GM21367 (cell line): ENCODE data around the gene MAPK14.

Experiments
- ATAC-seq: cut with Tn5 transposase; IDR thresholded peaks from one replicate; pipeline ENCODE4 v1.9.1; 2021; ENCODE audit not compliant: unreplicated experiment

The MAPK14 gene

DNA sequence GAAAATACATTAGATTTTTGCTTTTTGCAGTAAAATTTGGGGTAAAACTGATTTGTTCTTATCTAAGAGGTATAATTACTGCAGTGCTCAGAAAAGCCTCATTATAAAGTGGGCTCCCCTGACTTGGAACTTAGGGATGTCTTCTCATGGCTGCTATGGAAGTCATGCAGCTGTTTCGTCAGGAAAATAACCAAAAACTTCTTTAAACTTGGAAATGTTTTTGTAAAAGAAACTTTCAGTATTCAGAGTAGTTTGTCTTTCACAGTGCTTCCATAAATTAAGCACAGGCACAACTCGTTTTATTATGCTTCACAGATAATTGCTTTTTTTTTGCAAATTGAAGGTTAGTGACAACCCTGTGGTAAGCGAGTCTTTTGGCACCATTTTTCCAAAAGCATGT is 6.8 kb downstream of the MAPK14 start:
- no peak for ATAC-seq

DNA sequence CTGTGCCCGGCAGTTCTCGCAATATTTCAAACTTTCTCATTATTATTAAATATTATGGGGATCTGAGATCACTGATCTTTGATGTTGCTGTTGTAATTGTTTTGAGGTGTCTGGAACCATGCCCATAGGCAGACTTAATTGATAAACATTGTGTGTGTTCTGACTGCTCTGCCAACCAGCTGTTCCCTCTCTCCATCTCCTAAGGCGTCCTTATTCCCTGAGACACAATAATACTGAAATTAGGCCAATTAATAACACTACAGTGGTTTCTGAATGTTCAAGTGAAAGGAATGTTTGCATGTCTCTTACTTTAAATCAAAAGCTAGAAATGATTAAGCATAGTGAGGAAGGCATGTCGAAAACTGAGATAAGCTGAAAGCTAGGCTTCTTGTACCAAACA is 7.6 kb downstream of the MAPK14 start:
- ATAC-seq: no peak

DNA sequence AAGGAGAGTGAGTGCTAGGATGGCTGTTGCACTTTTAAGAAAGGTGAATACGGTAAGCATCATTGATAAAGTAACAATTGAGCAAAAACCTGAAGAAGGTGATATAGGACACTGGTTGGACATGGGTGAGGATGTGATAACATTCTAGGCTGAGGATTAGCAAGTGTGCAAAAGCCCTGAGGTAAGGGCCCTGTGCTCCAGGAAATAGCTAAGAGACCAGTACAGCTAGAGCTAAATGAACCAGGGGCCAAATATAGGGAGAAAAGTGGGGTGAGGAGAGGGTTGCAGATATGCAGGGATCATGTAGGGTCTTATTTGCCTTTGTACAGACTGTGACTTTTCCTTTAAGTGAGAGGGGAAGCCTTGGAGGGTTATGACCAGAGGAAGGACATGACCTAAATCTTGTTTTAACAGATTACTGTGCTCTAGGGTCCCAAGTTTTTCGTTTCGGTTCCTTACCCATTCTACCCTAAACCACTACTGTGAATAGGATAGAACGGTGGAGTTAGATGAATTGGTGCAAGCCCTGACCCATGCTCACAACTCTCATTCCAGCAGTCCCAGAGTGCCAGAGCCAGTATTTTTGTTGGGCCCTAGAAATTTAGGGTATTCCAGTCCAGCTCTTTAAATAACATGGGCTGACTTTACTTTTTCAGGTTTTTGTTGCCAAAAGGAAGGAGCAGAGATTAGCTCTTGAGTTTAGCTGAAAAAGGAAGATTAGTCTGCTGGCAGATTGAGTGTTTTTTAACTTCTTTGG is 10.7 kb downstream of the MAPK14 start:
- ATAC-seq: no peak

DNA sequence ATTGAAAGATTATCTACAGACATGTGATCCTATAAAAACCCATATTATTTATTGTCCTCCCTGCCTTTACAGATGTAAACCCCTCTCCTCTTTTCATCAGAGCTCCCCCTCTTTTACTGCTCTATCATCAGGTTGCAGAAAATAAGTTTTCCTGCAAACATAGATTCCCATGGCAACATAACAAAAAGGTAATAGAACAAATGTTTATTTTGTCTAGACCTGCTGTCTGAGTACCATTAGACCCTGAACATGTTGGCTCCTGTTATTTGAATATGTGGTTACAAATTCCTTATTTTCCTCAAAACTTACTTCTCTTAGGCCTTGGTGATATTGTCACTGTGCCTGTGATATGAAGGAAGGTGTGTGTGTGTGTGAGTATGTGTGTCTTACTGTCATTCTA is 11.5 kb downstream of the MAPK14 start:
- ATAC-seq: no peak

DNA sequence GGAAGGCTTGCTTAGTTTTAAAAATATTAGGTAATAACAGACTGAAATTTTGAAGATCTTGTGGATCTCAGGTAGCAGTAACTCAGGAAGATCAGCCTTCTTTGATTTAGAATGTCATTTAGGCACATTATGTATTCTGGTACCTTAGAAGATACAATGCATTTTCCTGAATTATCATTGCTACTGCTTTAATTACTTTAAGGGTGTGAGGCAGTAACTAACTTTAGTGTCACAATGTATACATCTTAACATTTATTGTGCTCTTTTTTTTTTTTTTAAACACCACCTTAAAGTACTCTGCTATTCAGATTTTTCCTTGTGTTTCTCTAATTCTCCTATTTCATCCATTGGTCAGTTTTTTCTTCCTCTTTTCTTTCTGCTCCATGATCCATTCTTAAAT is 13.3 kb downstream of the MAPK14 start:
- no peak for ATAC-seq

DNA sequence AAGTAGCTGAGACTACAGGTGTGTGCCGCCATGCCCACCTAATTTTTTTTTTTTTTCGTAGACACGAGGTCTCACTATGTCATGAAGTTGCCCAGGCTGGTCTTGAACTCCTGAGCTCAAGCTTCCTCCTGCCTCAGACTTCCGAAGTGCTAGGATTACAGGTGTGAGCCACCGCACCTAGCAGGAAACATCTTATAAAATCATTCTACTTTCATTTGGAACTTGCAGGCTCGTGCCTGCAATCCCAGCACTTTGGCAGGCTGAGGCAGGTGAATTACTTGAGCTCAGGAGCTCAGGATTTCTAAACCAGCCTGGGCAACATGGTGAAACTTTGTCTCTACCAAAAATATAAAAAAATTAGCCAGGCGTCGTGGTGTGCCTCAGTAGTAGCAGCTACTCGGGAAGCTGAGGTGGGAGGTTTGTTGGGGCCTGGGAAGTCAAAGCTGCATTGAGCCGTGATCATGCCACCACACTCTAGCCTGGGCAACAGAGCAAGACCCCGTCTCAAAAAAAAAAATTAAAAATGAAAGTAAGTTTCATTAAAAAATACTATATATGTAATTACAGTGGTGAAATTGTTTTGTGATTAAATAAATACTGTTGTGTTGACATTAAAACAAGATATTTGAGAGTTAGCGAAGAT is 15.1 kb downstream of the MAPK14 start:
- ATAC-seq: no peak

DNA sequence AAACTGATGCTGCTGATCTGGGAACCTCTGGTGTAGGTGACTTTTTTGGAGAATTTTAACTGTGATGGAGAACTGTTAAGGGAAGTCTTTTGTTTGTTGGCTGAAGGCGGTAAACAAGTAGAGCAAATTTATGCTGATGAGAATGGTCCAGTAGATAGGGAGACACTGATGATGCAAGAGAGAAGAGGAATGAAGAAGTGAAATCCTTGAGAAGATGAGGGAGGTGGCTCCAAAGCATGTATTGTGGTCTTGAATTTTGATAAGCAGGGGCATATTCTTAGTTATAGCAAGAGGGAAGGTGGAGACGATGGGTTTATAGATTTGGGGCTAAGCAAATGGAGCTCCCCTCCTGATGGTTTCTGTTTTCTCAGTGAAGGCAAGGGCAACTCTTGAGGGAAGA is 22.0 kb downstream of the MAPK14 start:
- no peak for ATAC-seq

DNA sequence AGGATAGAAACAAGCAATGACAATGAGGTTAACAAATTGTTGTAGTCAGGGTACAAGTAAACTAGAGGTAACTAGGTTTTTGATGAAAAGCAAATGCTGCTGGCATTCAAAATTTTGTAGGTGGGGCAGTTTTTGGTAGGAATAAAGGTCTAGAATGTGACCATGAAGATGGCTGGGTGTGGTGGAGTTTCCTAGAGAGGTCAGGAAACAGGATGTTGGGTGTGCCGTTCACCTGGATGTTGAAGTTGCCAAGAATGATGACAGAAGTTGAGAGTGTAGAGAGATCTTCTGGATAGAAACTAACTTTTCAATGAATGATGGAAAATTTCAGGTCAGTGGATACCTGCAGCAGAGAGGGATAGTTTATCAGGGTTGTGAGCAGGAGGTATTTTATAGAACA is 22.7 kb downstream of the MAPK14 start:
- ATAC-seq: no peak

DNA sequence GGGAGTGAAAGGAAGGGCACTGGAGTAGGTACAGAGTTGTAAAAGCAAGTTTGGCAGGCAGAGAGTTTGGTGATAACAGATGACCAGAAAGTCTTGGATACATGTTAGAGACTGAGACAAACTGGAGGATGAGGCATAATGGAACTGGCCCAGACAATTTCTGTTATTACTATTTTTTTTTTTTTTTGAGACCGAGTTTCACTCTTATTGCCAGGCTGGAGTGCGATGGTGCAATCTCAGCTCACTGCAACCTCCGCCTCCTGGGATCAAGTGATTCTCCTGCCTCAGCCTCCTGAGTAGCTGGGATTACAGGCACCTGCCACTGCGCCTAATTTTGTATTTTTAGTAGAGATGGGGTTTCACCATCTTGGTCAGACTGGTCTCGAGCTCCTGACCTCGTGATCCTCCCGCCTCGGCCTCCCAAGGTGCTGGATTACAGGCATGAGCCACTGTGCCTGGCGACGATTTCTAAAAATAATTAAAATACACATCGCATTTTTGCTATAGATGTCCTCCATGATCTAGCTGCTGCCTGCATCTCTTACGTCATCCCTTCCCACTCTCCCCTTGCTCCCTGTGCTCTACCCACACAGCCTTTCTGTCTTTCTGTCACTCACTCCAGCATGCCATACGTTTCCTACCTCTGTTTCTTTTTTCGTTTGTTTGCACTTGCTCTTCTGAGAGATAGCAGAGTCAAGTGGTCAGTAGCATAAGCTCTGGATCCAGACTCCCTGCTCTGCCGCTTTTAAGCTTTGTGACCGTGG is 23.5 kb downstream of the MAPK14 start:
- ATAC-seq: no peak

DNA sequence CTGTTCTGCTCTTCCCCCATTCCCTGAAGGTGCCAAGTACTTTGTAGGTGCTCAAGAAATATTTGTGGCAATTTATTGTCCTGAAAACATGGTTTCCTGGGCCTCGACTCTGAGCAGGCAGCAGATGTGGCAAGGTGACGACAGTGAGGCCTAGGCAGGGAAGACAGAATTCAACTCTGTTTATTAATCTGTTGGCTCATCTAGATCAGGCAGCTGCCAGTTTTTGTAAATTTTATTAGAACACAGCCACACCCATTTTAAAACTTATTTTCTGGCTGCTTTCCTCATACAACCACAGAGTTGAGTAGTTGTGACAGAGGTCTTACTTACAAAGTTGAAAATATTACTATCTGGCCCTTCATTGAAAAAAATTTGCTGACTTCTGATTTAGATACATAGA is 24.5 kb downstream of the MAPK14 start:
- no peak for ATAC-seq

DNA sequence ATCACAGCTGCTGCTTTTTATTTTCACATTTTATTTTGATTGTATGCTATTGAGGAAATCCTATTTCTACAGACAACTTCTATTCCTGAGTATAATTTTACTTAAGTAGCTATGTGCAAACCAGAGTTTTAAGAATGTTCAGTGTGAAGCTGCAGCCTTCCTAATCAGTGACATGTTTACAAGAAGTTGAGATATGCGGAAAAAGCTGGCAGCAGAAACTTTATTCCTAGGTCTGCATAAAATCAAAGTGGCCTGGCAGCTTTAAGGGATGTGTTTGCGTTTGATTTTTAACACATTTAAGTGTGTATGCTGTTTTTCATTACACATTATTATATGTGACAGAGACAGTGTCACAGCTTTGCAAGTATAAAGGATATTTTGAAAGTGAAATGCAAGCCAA is 26.3 kb downstream of the MAPK14 start:
- no peak for ATAC-seq

DNA sequence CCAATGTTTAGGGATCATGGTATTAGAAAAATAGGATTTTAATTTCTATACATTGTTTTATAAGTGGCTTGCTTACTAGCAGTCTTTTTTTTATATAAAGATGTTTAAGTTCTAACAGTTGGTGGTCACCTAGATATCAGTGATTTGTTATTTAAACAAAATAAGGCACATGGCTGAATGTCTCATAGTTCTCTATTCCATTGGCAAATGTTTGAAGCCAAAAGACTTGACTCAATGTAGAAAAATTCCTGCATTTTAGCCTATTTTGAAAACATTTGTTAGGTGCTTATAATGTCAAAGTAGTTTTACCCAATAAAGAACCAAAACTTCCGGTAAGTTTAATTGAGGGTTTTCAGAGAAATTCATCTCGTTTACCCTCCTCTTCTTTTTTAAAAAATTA is 26.8 kb downstream of the MAPK14 start:
- no peak for ATAC-seq

DNA sequence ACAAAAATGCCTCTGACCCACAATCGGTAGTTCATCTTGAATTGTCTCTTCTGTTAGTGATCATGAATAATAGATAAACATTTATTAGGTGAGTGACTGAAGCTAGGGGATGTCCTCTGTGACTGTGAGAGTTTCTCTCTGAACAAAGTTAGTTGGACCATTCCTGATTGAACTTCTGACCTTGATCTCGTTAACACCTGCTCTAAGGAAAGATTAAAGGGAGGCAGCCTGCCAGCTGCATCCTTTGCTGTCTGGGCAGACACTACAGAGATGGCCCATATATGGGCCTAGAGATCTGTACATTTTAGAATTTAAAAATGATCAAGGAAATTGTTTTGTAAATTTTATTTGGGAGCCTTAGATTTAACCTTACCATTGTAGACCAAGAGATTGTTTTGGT is 27.3 kb downstream of the MAPK14 start:
- ATAC-seq: no peak

DNA sequence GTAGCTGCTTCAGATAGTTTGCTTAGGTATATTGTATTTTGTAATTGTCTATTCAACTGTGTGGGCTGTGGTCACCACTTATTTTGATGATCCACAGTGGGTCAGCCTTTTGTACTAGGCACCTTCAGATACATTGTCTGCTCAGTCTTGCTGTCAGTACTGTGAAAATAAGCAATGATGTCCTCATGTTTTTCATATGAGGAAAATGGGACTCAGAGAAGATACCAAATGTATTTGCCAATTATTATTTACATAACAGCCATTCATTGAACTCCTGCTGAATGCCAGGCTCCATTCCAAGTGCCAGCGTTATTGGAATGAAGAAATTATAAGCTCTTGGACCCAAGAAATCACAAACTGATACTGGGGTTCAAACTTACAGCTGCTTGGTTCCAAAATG is 28.6 kb downstream of the MAPK14 start:
- no peak for ATAC-seq

DNA sequence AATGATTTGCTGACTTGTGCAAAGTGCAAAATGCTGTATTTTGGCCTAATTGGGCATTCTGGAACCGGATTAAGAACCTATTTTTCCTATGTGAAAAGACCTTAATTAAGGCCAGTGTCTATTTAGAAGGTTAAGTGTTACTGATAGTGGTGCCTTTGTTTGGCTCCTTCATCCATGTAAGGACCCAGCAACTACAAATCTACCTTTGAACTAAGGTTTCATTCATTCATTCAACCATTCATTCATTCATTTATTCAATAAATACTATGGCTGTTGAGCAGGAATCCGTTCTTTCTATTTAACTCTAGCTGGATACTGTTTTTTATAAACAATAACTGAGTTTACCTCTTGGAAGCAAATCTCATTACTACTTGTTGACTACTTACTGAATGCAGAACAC is 33.6 kb downstream of the MAPK14 start:
- ATAC-seq: no peak

DNA sequence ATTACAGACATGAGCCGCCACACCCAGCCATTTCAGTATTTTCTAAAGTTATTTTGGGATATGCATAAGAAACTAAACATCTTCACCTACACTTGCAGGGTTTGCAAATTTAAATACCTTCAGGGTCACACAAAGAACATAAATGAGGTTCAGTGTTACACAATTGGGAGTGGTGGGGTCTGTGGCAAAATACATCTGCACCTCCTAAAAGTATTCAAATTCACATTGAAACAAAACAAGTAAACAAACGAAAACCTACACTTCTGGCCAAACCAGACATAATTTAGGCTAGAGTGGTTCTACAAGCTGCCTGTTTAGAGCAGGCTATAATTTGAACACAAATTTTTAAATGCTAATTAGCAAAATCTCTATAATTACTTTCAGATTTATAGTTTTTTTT is 34.6 kb downstream of the MAPK14 start:
- ATAC-seq: no peak

DNA sequence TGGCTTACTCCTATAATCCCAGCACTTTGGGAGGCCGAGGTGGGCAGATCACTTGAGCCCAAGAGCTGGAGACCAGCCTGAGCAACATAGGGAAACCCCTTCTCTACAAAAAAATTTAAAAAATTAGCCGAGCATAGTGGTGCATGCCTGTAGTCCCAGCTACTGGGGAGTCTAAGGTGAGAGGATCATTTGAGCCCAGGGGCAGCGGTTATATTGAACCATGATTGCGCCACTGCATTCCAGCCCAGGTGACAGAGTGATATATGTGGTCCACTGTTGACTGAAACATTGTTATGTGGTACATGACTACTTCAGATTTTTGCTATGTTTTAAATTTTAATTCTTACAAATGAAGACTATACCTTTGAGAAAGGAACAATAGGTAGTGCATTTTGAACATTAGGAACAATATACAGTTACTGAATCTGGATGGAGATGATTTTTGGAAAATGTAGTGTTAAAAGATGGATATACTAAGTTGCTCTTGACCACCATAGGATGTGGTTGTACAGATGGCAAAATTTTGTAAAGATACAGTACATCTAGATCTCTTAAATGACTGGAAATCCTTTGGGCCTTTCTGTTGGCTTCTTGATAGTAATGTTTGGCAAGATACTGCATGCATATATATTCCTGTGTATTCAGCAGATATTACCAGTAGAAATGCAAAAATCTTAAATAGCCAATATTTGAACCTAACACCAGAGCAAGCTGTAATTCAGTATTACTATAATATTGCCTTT is 35.9 kb downstream of the MAPK14 start:
- ATAC-seq: no peak

DNA sequence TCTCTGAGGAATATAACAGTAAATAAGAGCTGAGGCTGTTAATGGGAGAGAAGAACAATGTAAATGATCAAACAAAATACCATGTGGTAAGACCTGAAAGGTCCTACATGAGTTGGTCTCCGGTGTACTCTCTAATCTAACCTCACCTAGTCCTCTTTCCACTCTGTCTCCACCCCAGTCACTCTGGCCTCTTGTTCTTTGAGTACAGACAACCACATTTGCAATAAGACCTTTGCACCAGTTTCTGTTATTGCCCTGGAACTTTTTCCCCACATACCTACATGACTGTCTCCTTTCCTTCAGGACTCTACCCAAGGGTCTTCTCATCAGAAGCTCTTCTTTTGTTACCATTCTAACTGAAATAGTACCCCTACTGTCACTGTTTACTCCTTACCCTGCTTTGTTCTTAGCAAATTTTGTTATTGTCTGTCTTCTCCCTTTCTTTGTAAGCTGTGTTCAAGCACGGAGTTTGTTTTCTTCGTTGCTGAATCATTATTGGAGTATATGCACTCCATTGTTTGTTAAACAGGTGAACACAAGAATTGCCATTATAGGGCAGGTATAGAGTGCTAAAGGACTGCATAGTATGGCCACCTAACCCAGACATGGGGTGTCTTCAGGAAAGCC is 37.3 kb downstream of the MAPK14 start:
- ATAC-seq: no peak

DNA sequence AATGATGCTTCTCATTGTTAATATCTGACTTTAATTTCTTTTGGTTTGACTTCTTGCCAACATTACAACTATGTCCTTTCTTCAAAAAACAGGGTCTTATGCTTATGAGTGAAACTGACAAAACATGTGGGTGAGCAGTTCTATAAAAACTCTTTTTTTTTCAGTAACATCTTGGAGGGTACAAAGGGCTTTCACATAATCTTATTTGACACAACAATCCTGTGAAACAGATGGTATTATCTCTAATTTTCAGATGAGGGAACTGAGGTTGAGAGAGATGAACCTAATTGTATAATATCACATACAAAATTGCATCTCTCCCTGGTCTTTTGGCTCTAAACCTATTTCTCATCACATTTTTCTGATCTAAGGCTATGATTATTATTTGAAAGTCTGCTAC is 38.3 kb downstream of the MAPK14 start:
- no peak for ATAC-seq

DNA sequence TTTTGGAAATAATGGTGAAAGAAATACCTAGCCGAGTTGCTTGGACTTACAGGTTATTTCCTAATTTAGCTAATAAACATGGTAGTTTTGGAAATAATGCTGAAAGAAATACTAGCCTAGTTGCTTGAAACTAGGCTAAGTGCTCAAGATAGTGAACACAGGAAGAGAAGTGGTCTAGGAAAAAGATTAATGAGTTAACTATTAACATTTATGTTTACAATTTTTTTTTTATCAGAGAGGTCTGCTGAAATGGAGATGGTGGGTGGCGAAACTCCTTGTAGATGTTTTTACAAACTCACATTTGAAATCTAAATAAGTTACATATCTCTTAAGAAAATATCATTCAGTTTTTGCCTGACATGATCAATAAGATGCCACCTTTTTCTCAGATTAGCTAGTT is 39.2 kb downstream of the MAPK14 start:
- ATAC-seq: no peak

DNA sequence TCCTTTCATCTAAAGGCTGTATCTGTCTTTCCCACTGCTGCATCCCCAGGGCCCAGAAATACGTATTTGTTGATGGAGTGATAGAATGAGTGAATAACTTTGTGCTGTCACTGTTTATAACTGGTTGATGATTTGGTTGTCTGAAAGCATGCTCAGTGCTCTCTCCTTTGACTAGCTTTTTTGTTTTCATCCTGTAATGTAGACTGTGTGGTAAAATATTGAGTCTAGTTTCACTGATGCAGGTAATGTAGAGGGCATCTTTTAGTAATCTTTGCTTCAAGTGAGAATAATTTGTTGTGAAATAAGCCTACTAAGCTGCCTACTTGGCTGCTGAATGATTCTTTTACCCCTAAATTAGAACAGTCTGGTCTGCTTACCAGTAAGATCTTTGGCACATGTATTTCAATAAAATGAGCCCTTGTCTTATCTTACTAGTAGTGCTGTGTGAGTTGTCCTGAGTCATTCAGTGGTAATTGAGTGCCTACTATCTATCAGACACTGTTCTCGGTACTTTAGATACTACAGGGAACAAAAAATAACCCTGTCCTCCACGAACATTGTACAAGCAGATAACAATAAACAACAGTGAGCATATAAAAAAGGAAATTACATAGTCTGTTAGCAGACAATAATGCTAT is 39.9 kb downstream of the MAPK14 start:
- ATAC-seq: no peak
